Endodermal cell (in vitro differentiated cells): Measurements from ENCODE around the gene HNRNPD. TPM values are rescaled to one million over a fixed set of nuclear protein-coding genes. Genes with fewer than 3 reads are reported as not detected.
A peak's percentile ranks its signal among the peaks of the same experiment; 100 is the strongest.
"Not testable (repeated sequence)": the region's sequence is repeated elsewhere in the genome, so short reads cannot be mapped to it uniquely, and the experiment has no call there.

Experiments
- DNase-seq: peaks from one replicate; pipeline ENCODE4 v3.0.0-alpha.2; 2017
- H3K27ac ChIP-seq: 2 replicates; pipeline ENCODE4 v1.5.1; 2013; ENCODE audit warnings: mild to moderate bottlenecking, low read depth, low read length, moderate library complexity
- H3K27me3 ChIP-seq: 2 replicates; pipeline ENCODE4 v1.6.1; 2013; ENCODE audit warnings: mild to moderate bottlenecking, low read length, moderate library complexity; ENCODE audit not compliant: insufficient read depth, control insufficient read depth, poor library complexity, severe bottlenecking
- H3K36me3 ChIP-seq: 2 replicates; pipeline ENCODE4 v1.7.0; 2013; ENCODE audit warnings: mild to moderate bottlenecking, low read length, moderate library complexity; ENCODE audit not compliant: control insufficient read depth, insufficient read depth
- H3K4me1 ChIP-seq: one replicate; pipeline ENCODE4 v1.7.0; 2013; ENCODE audit warnings: low read length; ENCODE audit not compliant: control insufficient read depth, insufficient read depth
- H3K4me3 ChIP-seq: 2 replicates; pipeline ENCODE4 v1.5.1; 2013; ENCODE audit warnings: mild to moderate bottlenecking, low read length, moderate library complexity
- H3K9ac ChIP-seq: 2 replicates; pipeline ENCODE4 v1.6.1; 2013; ENCODE audit warnings: mild to moderate bottlenecking, low read length, moderate library complexity; ENCODE audit not compliant: poor library complexity, severe bottlenecking; ENCODE audit errors: extremely low read depth
- H3K9me3 ChIP-seq: 2 replicates; pipeline ENCODE4 v1.6.1; 2013; ENCODE audit warnings: mild to moderate bottlenecking, low read length, moderate library complexity; ENCODE audit not compliant: control insufficient read depth
- H3K27ac Mint-ChIP-seq: 2 replicates; pipeline ENCODE4 v1.8.0; 2020; ENCODE audit warnings: mixed read lengths
- H3K27me3 Mint-ChIP-seq: 2 replicates; pipeline ENCODE4 v1.8.0; 2021; ENCODE audit warnings: mild to moderate bottlenecking, mixed read lengths; ENCODE audit not compliant: insufficient read depth
- H3K36me3 Mint-ChIP-seq: 2 replicates; pipeline ENCODE4 v1.8.0; 2020; ENCODE audit warnings: low read depth, mixed read lengths
- H3K4me1 Mint-ChIP-seq: 2 replicates; pipeline ENCODE4 v1.8.0; 2020; ENCODE audit warnings: mixed read lengths
- H3K4me3 Mint-ChIP-seq: 2 replicates; pipeline ENCODE4 v1.8.0; 2020; ENCODE audit warnings: mild to moderate bottlenecking, moderate library complexity, mixed read lengths
- H3K9me3 Mint-ChIP-seq: 2 replicates; pipeline ENCODE4 v1.8.0; 2020; ENCODE audit warnings: mild to moderate bottlenecking, mixed read lengths
- CTCF ChIP-seq: fragments of 200-600 bp; sonication (generic); conservative IDR thresholded peaks from 2 replicates; pipeline ENCODE4 v1.5.0; 2021; ENCODE audit warnings: antibody characterized with exemption, mild to moderate bottlenecking
- WGBS, 2 experiments: methylation state at CpG; one replicate each; pipeline versions ENCODE4 v1.1.5 to v1.1.7; 2013; ENCODE audit warnings: missing lambda C conversion rate in 2 of 2, mixed read lengths in 1 of 2; ENCODE audit not compliant: insufficient coverage in 1 of 2, insufficient read length in 1 of 2; 5-methylcytosine and 5-hydroxymethylcytosine counted together
- total RNA-seq, 2 donors: library from RNA; stranded (reverse); fragmentation: NEBNext Ultra II Directional in 1 of 2; extraction: Animal tissue kit (Norgen Biotek cat#: 25700) in 1 of 2; gene quantifications; 2 replicates in 1 of 2; 3 replicates in 1 of 2; pipeline ENCODE4 v1.2.1, GENCODE V29; 2021

Gene HNRNPD
- total RNA-seq, 2 donors from 2014 or later = 462 to 562 TPM

- no peaks in the 10 kb centered on the region for H3K36me3 Mint-ChIP-seq
- DNase-seq = no peak
- 87% methylated on average over 1 of the region's 1 CpG; no CpG with 5 or more reads in 1 of the 2 experiments for WGBS, 2 experiments
- peaks cover 2% of the 10 kb centered on the region for H3K4me1 Mint-ChIP-seq
- peaks cover 5% of the 10 kb centered on the region for H3K27me3 Mint-ChIP-seq
- no peaks in the 10 kb centered on the region for H3K4me1 ChIP-seq
- H3K27ac Mint-ChIP-seq = no peak overlapping the region
- H3K4me3 Mint-ChIP-seq = no peak overlapping the region
- peak; percentile 50 for TF ChIP-seq CTCF
- H3K9ac ChIP-seq = no peak overlapping the region
- H3K27me3 ChIP-seq = no peaks in the 10 kb centered on the region
- no peak overlapping the region for H3K27ac ChIP-seq
- no peaks in the 10 kb centered on the region for H3K36me3 ChIP-seq
- peaks cover 24% of the 10 kb centered on the region for H3K9me3 Mint-ChIP-seq
- no peak overlapping the region for H3K4me3 ChIP-seq
- peaks cover 12% of the 10 kb centered on the region for H3K9me3 ChIP-seq
Observed at GRCh38 chr4:82388405-82388804, 14.6 kb upstream of the HNRNPD start.

GRCh38 chr4:82386312-82386711 lies 12.5 kb upstream of the HNRNPD start:
- 87 to 100% methylated on average over 1 to 7 of the region's 8 CpGs for WGBS, 2 experiments
- not testable (repeated sequence) for H3K36me3 Mint-ChIP-seq, H3K9ac ChIP-seq, H3K36me3 ChIP-seq, H3K4me3 ChIP-seq, H3K4me3 Mint-ChIP-seq, DNase-seq, H3K27me3 Mint-ChIP-seq, H3K27ac ChIP-seq, H3K4me1 ChIP-seq, H3K27me3 ChIP-seq, H3K27ac Mint-ChIP-seq, H3K4me1 Mint-ChIP-seq
- H3K9me3 ChIP-seq = peaks cover 15% of the 10 kb centered on the region
- peaks cover 24% of the 10 kb centered on the region for H3K9me3 Mint-ChIP-seq

GRCh38 chr4:82382751-82383150 lies 9.0 kb upstream of the HNRNPD start:
- Histone ChIP-seq H3K4me3 (no peak overlapping the region), H3K9ac (no peak overlapping the region), H3K36me3 (no peaks in the 10 kb centered on the region), H3K27ac (no peak overlapping the region), H3K4me1 (no peaks in the 10 kb centered on the region), H3K9me3 (peaks cover 22% of the 10 kb centered on the region), H3K27me3 (no peaks in the 10 kb centered on the region)
- WGBS, 2 experiments = 87 to 100% methylated on average over 2 of the region's 2 CpGs
- TF ChIP-seq CTCF = no peak
- no peaks in the 10 kb centered on the region for H3K36me3 Mint-ChIP-seq
- peaks cover 9% of the 10 kb centered on the region for H3K27me3 Mint-ChIP-seq
- DNase-seq = no peak
- no peaks in the 10 kb centered on the region for H3K4me1 Mint-ChIP-seq
- peaks cover 24% of the 10 kb centered on the region for H3K9me3 Mint-ChIP-seq
- no peak overlapping the region for H3K27ac Mint-ChIP-seq
- no peak overlapping the region for H3K4me3 Mint-ChIP-seq

GRCh38 chr4:82381661-82382296 lies 8.0 kb upstream of the HNRNPD start:
- Mint-ChIP-seq H3K4me3 (no peak overlapping the region), H3K9me3 (peaks cover 20% of the 10 kb centered on the region), H3K36me3 (no peaks in the 10 kb centered on the region), H3K27me3 (peaks cover 12% of the 10 kb centered on the region), H3K27ac (no peak overlapping the region), H3K4me1 (no peaks in the 10 kb centered on the region)
- H3K9me3 ChIP-seq = peaks cover 22% of the 10 kb centered on the region
- no peak overlapping the region for H3K27ac ChIP-seq
- no peak for DNase-seq
- H3K9ac ChIP-seq = no peak overlapping the region
- no peaks in the 10 kb centered on the region for H3K4me1 ChIP-seq
- no peaks in the 10 kb centered on the region for H3K27me3 ChIP-seq
- H3K4me3 ChIP-seq = no peak overlapping the region
- WGBS, 2 experiments = 90 to 100% methylated on average over 2 of the region's 2 CpGs
- TF ChIP-seq CTCF = no peak
- H3K36me3 ChIP-seq = no peaks in the 10 kb centered on the region
